ENCODE data around the gene APOA5. TPM values are rescaled to one million over a fixed set of nuclear protein-coding genes. Genes with fewer than 3 reads are reported as not detected.

The APOA5 gene
- total and polyA plus RNA-seq, 2 of the 13 experiments (the other 11 are each of a cell fraction or from before 2014, with no cell fraction given): 44.0 to 49.1 TPM

GRCh38 chr11:116819049-116819448 is 27.4 kb upstream of the APOA5 start:
- Histone ChIP-seq H3K9ac (ENCODE audit: insufficient read depth, low read depth, low read length) (no peak overlapping the region), H3K36me3 (replicated peaks in 1 of 2; ENCODE audit: control insufficient read depth in 1 of 2, insufficient read depth in 2 of 2, low read length in 2 of 2) (no peaks in the 10 kb centered on the region), H3K4me3 (replicated peaks in 1 of 3; ENCODE audit: insufficient read depth in 1 of 3, low read depth in 2 of 3, low read length in 3 of 3) (no peak overlapping the region), H3K79me2 (ENCODE audit: insufficient read depth, low read length) (no peaks in the 10 kb centered on the region), H3K27me3 (ENCODE audit: control insufficient read depth in 1 of 2, insufficient read depth in 2 of 2, low read length in 2 of 2) (no peaks in the 10 kb centered on the region), H3K27ac (ENCODE audit: extremely low read length, insufficient read depth, low read length) (no peak overlapping the region), H2AFZ (ENCODE audit: low read length) (no peak overlapping the region), H3K4me2 (ENCODE audit: low read depth, low read length) (no peak overlapping the region), H4K20me1 (ENCODE audit: insufficient read depth, low read length) (no peaks in the 10 kb centered on the region), H3K4me1 (ENCODE audit: insufficient read depth, low read length) (peaks cover 65% of the 10 kb centered on the region), H3K9me3 (ENCODE audit: low read length) (no peaks in the 10 kb centered on the region)
- in situ Hi-C loops (cut with HindIII; ENCODE audit: extremely low pct_ligation_motif_present, low pct_unique_long_range_greater_than_20kb): no loop called here
- no TSS peak for BruUV-seq (replicated peaks)
- FAIRE-seq: no peak
- ChIA-PET POLR2A (interaction anchor here (0.9 to 3.5 kb wide), 2 partner anchors 10 to 11 kb away, joined by 3 to 21 read pairs; partner anchors contain the start of gene APOC3), CTCF (ENCODE audit: low intra/inter-chr PET ratio, low total read pairs) (no interaction called here)
- DNase-seq (ENCODE audit: low spot score): no peak
- intact Hi-C loops (cut with micrococcal nuclease; ENCODE audit: unreplicated experiment): no loop called here
- no peak for ATAC-seq
- 96% methylated on average over 9 of the region's 9 CpGs for WGBS (ENCODE audit: low lambda C conversion rate)
- TF ChIP-seq DNMT3B (CRISPR knock-in tag; conservative IDR thresholded peaks at IDR 0.05) (no peak), SMAD1 (CRISPR knock-in tag; IDR thresholded peaks at IDR 0.05; ENCODE audit: borderline replicate concordance, low read depth) (no peak), HES4 (CRISPR knock-in tag; IDR thresholded peaks at IDR 0.05; ENCODE audit: borderline replicate concordance) (no peak), JDP2 (CRISPR knock-in tag; IDR thresholded peaks at IDR 0.05; ENCODE audit: borderline replicate concordance) (no peak), ARID5B (CRISPR knock-in tag; IDR thresholded peaks at IDR 0.05) (no peak), RFX3 (CRISPR knock-in tag; IDR thresholded peaks at IDR 0.05) (no peak), ZNF660 (CRISPR knock-in tag; IDR thresholded peaks at IDR 0.05; ENCODE audit: borderline replicate concordance, low read depth) (no peak), NAIF1 (CRISPR knock-in tag; IDR thresholded peaks at IDR 0.05; ENCODE audit: borderline replicate concordance) (no peak), HDAC6 (IDR thresholded peaks at IDR 0.05; ENCODE audit: low read depth, low read length) (no peak), DDIT3 (CRISPR knock-in tag; IDR thresholded peaks at IDR 0.05) (no peak), ZXDC (CRISPR knock-in tag; IDR thresholded peaks at IDR 0.05) (no peak), WIZ (CRISPR knock-in tag; IDR thresholded peaks at IDR 0.05) (no peak), NFYB (CRISPR knock-in tag; IDR thresholded peaks at IDR 0.05) (no peak), TEAD3 (CRISPR knock-in tag; optimal IDR thresholded peaks at IDR 0.05; ENCODE audit: borderline replicate concordance) (no peak)
- TF ChIP-seq, protein P1, sequence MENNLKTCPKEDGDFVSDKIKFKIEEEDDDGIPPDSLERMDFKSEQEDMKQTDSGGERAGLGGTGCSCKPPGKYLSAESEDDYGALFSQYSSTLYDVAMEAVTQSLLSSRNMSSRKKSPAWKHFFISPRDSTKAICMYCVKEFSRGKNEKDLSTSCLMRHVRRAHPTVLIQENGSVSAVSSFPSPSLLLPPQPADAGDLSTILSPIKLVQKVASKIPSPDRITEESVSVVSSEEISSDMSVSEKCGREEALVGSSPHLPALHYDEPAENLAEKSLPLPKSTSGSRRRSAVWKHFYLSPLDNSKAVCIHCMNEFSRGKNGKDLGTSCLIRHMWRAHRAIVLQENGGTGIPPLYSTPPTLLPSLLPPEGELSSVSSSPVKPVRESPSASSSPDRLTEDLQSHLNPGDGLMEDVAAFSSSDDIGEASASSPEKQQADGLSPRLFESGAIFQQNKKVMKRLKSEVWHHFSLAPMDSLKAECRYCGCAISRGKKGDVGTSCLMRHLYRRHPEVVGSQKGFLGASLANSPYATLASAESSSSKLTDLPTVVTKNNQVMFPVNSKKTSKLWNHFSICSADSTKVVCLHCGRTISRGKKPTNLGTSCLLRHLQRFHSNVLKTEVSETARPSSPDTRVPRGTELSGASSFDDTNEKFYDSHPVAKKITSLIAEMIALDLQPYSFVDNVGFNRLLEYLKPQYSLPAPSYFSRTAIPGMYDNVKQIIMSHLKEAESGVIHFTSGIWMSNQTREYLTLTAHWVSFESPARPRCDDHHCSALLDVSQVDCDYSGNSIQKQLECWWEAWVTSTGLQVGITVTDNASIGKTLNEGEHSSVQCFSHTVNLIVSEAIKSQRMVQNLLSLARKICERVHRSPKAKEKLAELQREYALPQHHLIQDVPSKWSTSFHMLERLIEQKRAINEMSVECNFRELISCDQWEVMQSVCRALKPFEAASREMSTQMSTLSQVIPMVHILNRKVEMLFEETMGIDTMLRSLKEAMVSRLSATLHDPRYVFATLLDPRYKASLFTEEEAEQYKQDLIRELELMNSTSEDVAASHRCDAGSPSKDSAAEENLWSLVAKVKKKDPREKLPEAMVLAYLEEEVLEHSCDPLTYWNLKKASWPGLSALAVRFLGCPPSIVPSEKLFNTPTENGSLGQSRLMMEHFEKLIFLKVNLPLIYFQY (CRISPR knock-in tag; IDR thresholded peaks at IDR 0.05; ENCODE audit: borderline replicate concordance): no peak

Measured in HepG2 (cell line).